Measurements from ENCODE around the gene CADM1.

DNA sequence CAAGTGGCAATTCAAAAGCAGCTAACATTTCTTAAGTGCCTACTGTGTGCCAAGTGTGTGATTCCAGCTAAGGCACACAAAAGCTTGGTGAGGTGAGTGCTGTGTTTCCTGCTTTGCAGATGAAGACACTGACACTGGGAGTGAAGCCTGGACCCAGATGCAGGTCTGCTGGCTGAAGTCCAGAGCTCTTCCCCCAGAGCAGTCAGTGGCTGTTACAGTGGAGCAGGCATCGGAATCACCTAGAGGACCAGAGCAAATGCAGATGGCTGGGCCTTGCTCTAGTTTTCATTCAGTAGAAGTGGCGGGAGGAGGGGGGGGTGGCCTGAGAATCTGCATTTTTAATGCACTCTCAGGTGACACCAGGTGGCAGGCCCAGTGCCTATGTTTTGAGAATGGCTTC is 342.3 kb downstream of the CADM1 start:
- TF ChIP-seq EZH2 (IDR thresholded peaks at IDR 0.05), result no peak
- no peak for TF ChIP-seq POLR2AphosphoS5 (IDR thresholded peaks at IDR 0.05; ENCODE audit: borderline replicate concordance, low read depth, low read length)
- no peak for TF ChIP-seq FOXP2 (optimal IDR thresholded peaks at IDR 0.05; ENCODE audit: control extremely low read depth, extremely low read length, insufficient read depth)

All from SK-N-MC (cell line).